ENCODE data around the gene GSK3B. TPM values are rescaled to one million over a fixed set of nuclear protein-coding genes. Genes with fewer than 3 reads are reported as not detected.

Gene GSK3B
- total and polyA plus RNA-seq, 10 of the 15 experiments (the other 5 are each of a cell fraction or from before 2014, with no cell fraction given): 8.5 to 49.8 (median 25.5) TPM

- TF ChIP-seq NFIC (IDR thresholded peaks at IDR 0.05; ENCODE audit: low read depth, low read length) (peak; percentile 19; the same call in 1 of the 2 replicates), ZNF207 (IDR thresholded peaks at IDR 0.05; ENCODE audit: borderline replicate concordance) (no peak), BRCA1 (IDR thresholded peaks at IDR 0.05; ENCODE audit: low read depth, low read length) (peak; percentile 22; the same call in 1 of the 2 replicates), MXI1 (IDR thresholded peaks at IDR 0.05; ENCODE audit: low read depth, low read length) (0 out of 2 replicates have a peak, but pooled peaks have one; percentile 19), PML (IDR thresholded peaks at IDR 0.05; ENCODE audit: low read length) (peak; percentile 59; the same call in 1 of the 2 replicates), POU2F2 (IDR thresholded peaks at IDR 0.05; ENCODE audit: borderline replicate concordance, low read depth, low read length) (no peak), WRNIP1 (IDR thresholded peaks at IDR 0.05; ENCODE audit: borderline replicate concordance, low read depth, low read length) (no peak), RELB (IDR thresholded peaks at IDR 0.05; ENCODE audit: low read depth) (0 out of 2 replicates have a peak, but pooled peaks have one; percentile 42), RAD51 (IDR thresholded peaks at IDR 0.05) (peak; percentile 41; the same call in 1 of the 2 replicates)
Observed at GRCh38 chr3:120093119-120093910, 932 bp downstream of the GSK3B start (continued).

GRCh38 chr3:120092474-120092873 lies 1.8 kb downstream of the GSK3B start:
- no TSS peak for BruUV-seq (replicated peaks)
- ChIA-PET SMC1A (ENCODE audit: uncharacterized antibody, unreplicated experiment) (interaction anchor here (0.7 to 2.4 kb wide), 7 partner anchors 9 to 381 kb away, joined by 3 to 20 read pairs (median 4); no protein-coding TSS in a partner anchor), POLR2A (interaction anchor here (1.3 to 4.3 kb wide), 2 partner anchors 9 to 257 kb away, joined by 4 to 51 read pairs; partner anchors contain the start of gene LRRC58), CTCF (interaction anchor here (1.3 to 2.3 kb wide), 2 partner anchors 10 to 14 kb away, joined by 3 to 15 read pairs; no protein-coding TSS in a partner anchor), RAD21 (ENCODE audit: unreplicated experiment) (interaction anchor here (0.6 to 3.5 kb wide), 5 partner anchors 9 to 493 kb away, joined by 3 to 14 read pairs (median 4); no protein-coding TSS in a partner anchor)
- DNase-seq (ENCODE audit: low read depth, low spot score) (no peak), ATAC-seq (no peak), FAIRE-seq (no peak)
- intact Hi-C loops (cut with micrococcal nuclease; ENCODE audit: unreplicated experiment): loop anchor here (5.0 to 10.0 kb wide), 5 partner anchors 40 to 798 kb away; partner anchors contain the start of genes ARHGAP31, CD80 and CFAP91
- Histone ChIP-seq H2AFZ (ENCODE audit: control insufficient read depth, low read depth, low read length) (no peak overlapping the region), H3K9me3 (replicated peaks; ENCODE audit: control insufficient read depth, insufficient read depth, low read length) (no peaks in the 10 kb centered on the region), H3K4me3 (peak overlapping the region; percentile 82), H3K27me3 (replicated peaks in 1 of 2; ENCODE audit: control insufficient read depth in 2 of 2, insufficient read depth in 2 of 2, low read length in 1 of 2) (no peaks in the 10 kb centered on the region), H3K79me2 (ENCODE audit: control insufficient read depth, insufficient read depth, low read length) (peaks cover 83% of the 10 kb centered on the region), H3K36me3 (ENCODE audit: control insufficient read depth in 2 of 2, insufficient read depth in 2 of 2, low read length in 1 of 2) (no peaks in the 10 kb centered on the region; a peak in 1 of 4 replicates), H3K27ac (ENCODE audit: control insufficient read depth, insufficient read depth) (no peak overlapping the region), H3K9ac (ENCODE audit: control insufficient read depth, insufficient read depth, low read length) (peak overlapping the region; percentile 87), H3K4me1 (ENCODE audit: control insufficient read depth, insufficient read depth, low read length) (no peaks in the 10 kb centered on the region; the same call in 1 of the 2 replicates), H4K20me1 (ENCODE audit: control insufficient read depth, insufficient read depth) (peaks cover 4% of the 10 kb centered on the region), H3K4me2 (ENCODE audit: control insufficient read depth, insufficient read depth) (peak overlapping the region; percentile 46; the same call in 1 of the 2 replicates)
- in situ Hi-C loops (cut with MboI): no loop called here
- 0% methylated on average over 1 of the region's 1 CpG for WGBS (ENCODE audit: insufficient coverage, insufficient replicate concordance, low lambda C conversion rate, missing lambda C conversion rate)
- 0 out of 2 replicates have a peak, but pooled peaks have one; percentile 20 for TF ChIP-seq SIN3A (IDR thresholded peaks at IDR 0.05; ENCODE audit: low read depth, low read length)
- TF ChIP-seq ZNF687 (IDR thresholded peaks at IDR 0.05): no peak
- no peak for TF ChIP-seq ZNF207 (IDR thresholded peaks at IDR 0.05; ENCODE audit: borderline replicate concordance)
